HAP-1 (cell line): ENCODE data around the gene MCM7.

Source experiments
- DNase-seq, 2 experiments: peaks; one replicate each; pipeline ENCODE4 v3.0.0-alpha.2; 2016 to 2020; ENCODE audit warnings: low spot score in 2 of 2
- H3K27me3 ChIP-seq: fragments of 250-450 bp; sonication (Bioruptor Pico); 2 replicates; pipeline ENCODE4 v1.5.1; 2020; ENCODE audit warnings: low read depth, mild to moderate bottlenecking, moderate library complexity
- H3K36me3 ChIP-seq: fragments of 250-450 bp; sonication (Bioruptor Pico); replicated peaks from 2 replicates; pipeline ENCODE4 v1.5.1; 2020; ENCODE audit warnings: mild to moderate bottlenecking
- H3K4me1 ChIP-seq: fragments of 250-450 bp; sonication (Bioruptor Pico); 2 replicates; pipeline ENCODE4 v1.5.1; 2020; ENCODE audit warnings: mild to moderate bottlenecking
- H3K4me3 ChIP-seq: fragments of 250-450 bp; sonication (Bioruptor Pico); 2 replicates; pipeline ENCODE4 v1.5.1; 2020; ENCODE audit warnings: mild to moderate bottlenecking, moderate library complexity
- H3K9me3 ChIP-seq: fragments of 250-450 bp; sonication (Bioruptor Pico); 2 replicates; pipeline ENCODE4 v1.5.1; 2020; ENCODE audit warnings: mild to moderate bottlenecking, moderate library complexity
- in situ Hi-C: fragments of 300-500 bp; cut with MboI; formaldehyde crosslinking; loops from 3 replicates; pipeline ENCODE4 v1.14.3; 2020; ENCODE audit warnings: low sequenced_read_pairs, inconsistent platforms, mixed read lengths

MCM7 gene

GRCh38 chr7:100095289-100095688 lies 5.9 kb downstream of the MCM7 start:
- no peak for DNase-seq
- no peak overlapping the region for H3K4me3 ChIP-seq
- in situ Hi-C loops = no loop called here
- H3K4me1 ChIP-seq = 0 out of 2 replicates have a peak, but pooled peaks cover 4% of the 10 kb centered on the region
- no peaks in the 10 kb centered on the region for H3K27me3 ChIP-seq
- H3K9me3 ChIP-seq = no peaks in the 10 kb centered on the region
- H3K36me3 ChIP-seq = peaks cover 100% of the 10 kb centered on the region

- Histone ChIP-seq H3K4me3 (no peak overlapping the region), H3K9me3 (no peaks in the 10 kb centered on the region), H3K27me3 (no peaks in the 10 kb centered on the region), H3K4me1 (no peaks in the 10 kb centered on the region; the same call in 1 of the 2 replicates), H3K36me3 (peaks cover 87% of the 10 kb centered on the region)
- no peak for DNase-seq
- in situ Hi-C loops = no loop called here
Measured at GRCh38 chr7:100093925-100094486, 7.2 kb downstream of the MCM7 start.

- DNase-seq = no peak
- H3K4me3 ChIP-seq = no peak overlapping the region
- no peaks in the 10 kb centered on the region for H3K9me3 ChIP-seq
- in situ Hi-C loops = no loop called here
- no peaks in the 10 kb centered on the region for H3K27me3 ChIP-seq
- H3K4me1 ChIP-seq = peaks cover 1% of the 10 kb centered on the region
- peaks cover 82% of the 10 kb centered on the region for H3K36me3 ChIP-seq
Measured at GRCh38 chr7:100093498-100093897, 7.7 kb downstream of the MCM7 start.

GRCh38 chr7:100093054-100093453 lies 8.1 kb downstream of the MCM7 start:
- no peaks in the 10 kb centered on the region for H3K9me3 ChIP-seq
- H3K4me3 ChIP-seq = no peak overlapping the region
- no peak for DNase-seq
- no peaks in the 10 kb centered on the region for H3K27me3 ChIP-seq
- peaks cover 78% of the 10 kb centered on the region for H3K36me3 ChIP-seq
- in situ Hi-C loops = no loop called here
- peaks cover 5% of the 10 kb centered on the region for H3K4me1 ChIP-seq

GRCh38 chr7:100091411-100092181 lies 9.6 kb downstream of the MCM7 start:
- in situ Hi-C loops = no loop called here
- Histone ChIP-seq H3K4me3 (no peak overlapping the region), H3K9me3 (no peaks in the 10 kb centered on the region), H3K27me3 (no peaks in the 10 kb centered on the region), H3K4me1 (peaks cover 5% of the 10 kb centered on the region), H3K36me3 (peaks cover 63% of the 10 kb centered on the region)
- DNase-seq = peak in 1 of 2 experiments; percentile 58

GRCh38 chr7:100090527-100091410 lies 10.4 kb downstream of the MCM7 start:
- H3K4me3 ChIP-seq = no peak overlapping the region
- H3K27me3 ChIP-seq = no peaks in the 10 kb centered on the region
- in situ Hi-C loops = no loop called here
- DNase-seq = no peak
- H3K36me3 ChIP-seq = peaks cover 55% of the 10 kb centered on the region
- H3K4me1 ChIP-seq = peaks cover 5% of the 10 kb centered on the region
- no peaks in the 10 kb centered on the region for H3K9me3 ChIP-seq

- in situ Hi-C loops = no loop called here
- Histone ChIP-seq H3K9me3 (no peaks in the 10 kb centered on the region), H3K27me3 (no peaks in the 10 kb centered on the region), H3K36me3 (peaks cover 43% of the 10 kb centered on the region), H3K4me1 (peaks cover 5% of the 10 kb centered on the region), H3K4me3 (peak overlapping the region; percentile 83)
- no peak for DNase-seq
Measured at GRCh38 chr7:100089458-100090196, 11.6 kb downstream of the MCM7 start.

GRCh38 chr7:100088621-100089457 lies 12.4 kb downstream of the MCM7 start, which contains the start of gene COPS6:
TSS of gene COPS6 (plus strand) at chr7:100088969. CDS start at chr7:100088991, 22 bp downstream.
- peaks cover 5% of the 10 kb centered on the region for H3K4me1 ChIP-seq
- DNase-seq = peak; percentile 53 to 89
- no peaks in the 10 kb centered on the region for H3K9me3 ChIP-seq
- peaks cover 36% of the 10 kb centered on the region for H3K36me3 ChIP-seq
- H3K27me3 ChIP-seq = no peaks in the 10 kb centered on the region
- in situ Hi-C loops = no loop called here
- peak within 1 kb of the TSS; percentile 83 for H3K4me3 ChIP-seq

GRCh38 chr7:100088095-100088620 lies 13.0 kb downstream of the MCM7 start:
- H3K27me3 ChIP-seq = no peaks in the 10 kb centered on the region
- DNase-seq = no peak
- H3K36me3 ChIP-seq = peaks cover 29% of the 10 kb centered on the region
- peaks cover 5% of the 10 kb centered on the region for H3K4me1 ChIP-seq
- in situ Hi-C loops = no loop called here
- peak overlapping the region; percentile 83 for H3K4me3 ChIP-seq
- H3K9me3 ChIP-seq = no peaks in the 10 kb centered on the region

- no peak for DNase-seq
- no peaks in the 10 kb centered on the region for H3K9me3 ChIP-seq
- H3K4me1 ChIP-seq = peaks cover 10% of the 10 kb centered on the region
- H3K27me3 ChIP-seq = no peaks in the 10 kb centered on the region
- peaks cover 19% of the 10 kb centered on the region for H3K36me3 ChIP-seq
- in situ Hi-C loops = no loop called here
- H3K4me3 ChIP-seq = no peak overlapping the region
Measured at GRCh38 chr7:100087055-100087750, 14.0 kb downstream of the MCM7 start.

- H3K9me3 ChIP-seq = no peaks in the 10 kb centered on the region
- no peak overlapping the region for H3K4me3 ChIP-seq
- in situ Hi-C loops = no loop called here
- peaks cover 5% of the 10 kb centered on the region for H3K36me3 ChIP-seq
- no peaks in the 10 kb centered on the region for H3K27me3 ChIP-seq
- no peak for DNase-seq
- peaks cover 13% of the 10 kb centered on the region for H3K4me1 ChIP-seq
Measured at GRCh38 chr7:100085515-100085914, 15.7 kb downstream of the MCM7 start.

GRCh38 chr7:100082978-100083377 lies 18.2 kb downstream of the MCM7 start:
- Histone ChIP-seq H3K4me3 (no peak overlapping the region), H3K36me3 (peaks cover 22% of the 10 kb centered on the region)
- in situ Hi-C loops = no loop called here

More at GRCh38 chr7:100082978-100083377, 18.2 kb downstream of the MCM7 start:
- Histone ChIP-seq H3K9me3 (no peaks in the 10 kb centered on the region), H3K27me3 (no peaks in the 10 kb centered on the region), H3K4me1 (peaks cover 13% of the 10 kb centered on the region)
- no peak for DNase-seq
